Esophagus squamous epithelium (tissue), 5 donors: Measurements from ENCODE around the gene TMEM161A. TPM values are rescaled to one million over a fixed set of nuclear protein-coding genes. Genes with fewer than 3 reads are reported as not detected.

Experiments used
- DNase-seq: peaks from one replicate; lab custom pipeline; 2025; lab: John Stamatoyannopoulos, UW
- H3K27ac ChIP-seq, 4 donors: fragments of 200-600 bp; sonication (generic); one replicate each; pipeline ENCODE4 v1.5.1; 2016 to 2019; ENCODE audit warnings: mild to moderate bottlenecking in 1 of 4
- H3K27me3 ChIP-seq, 4 donors: fragments of 200-600 bp; sonication (generic); 1 replicate in 3 of 4; 2 replicates in 1 of 4; pipeline versions ENCODE4 v1.5.1 to v1.6.0; 2017 to 2021; ENCODE audit warnings: antibody characterized with exemption in 1 of 4
- H3K36me3 ChIP-seq, 3 donors: fragments of 200-600 bp; sonication (generic); one replicate each; pipeline ENCODE4 v1.5.1; 2016 to 2019
- H3K4me1 ChIP-seq, 3 donors: fragments of 200-600 bp; sonication (generic); one replicate each; pipeline ENCODE4 v1.5.1; 2017 to 2019
- H3K4me3 ChIP-seq, 4 donors: fragments of 200-600 bp; sonication (generic); 1 replicate in 3 of 4; 2 replicates in 1 of 4; pipeline ENCODE4 v1.5.1; 2016 to 2019; ENCODE audit warnings: mild to moderate bottlenecking in 2 of 4, moderate library complexity in 1 of 4
- H3K9me3 ChIP-seq, 3 donors: fragments of 200-600 bp; sonication (generic); one replicate each; pipeline ENCODE4 v1.5.1; 2016 to 2019
- CTCF ChIP-seq, 6 experiments: fragments of 450-650 bp in 4 of 6; fragments of 200-600 bp in 2 of 6; sonication (generic) in 2 of 6; IDR thresholded peaks; one replicate each; pipeline ENCODE4 v1.5.1; 2016 to 2019; ENCODE audit warnings: antibody characterized with exemption in 6 of 6, mild to moderate bottlenecking in 4 of 6, moderate library complexity in 4 of 6
- POLR2A ChIP-seq, 4 donors: fragments of 450-650 bp; IDR thresholded peaks; one replicate each; pipeline ENCODE4 v1.6.1; 2017; ENCODE audit warnings: antibody characterized with exemption in 4 of 4, mild to moderate bottlenecking in 4 of 4, moderate library complexity in 3 of 4
- WGBS, 2 donors: methylation state at CpG; one replicate each; pipeline ENCODE4 v1.1.5; 2018; 5-methylcytosine and 5-hydroxymethylcytosine counted together
- intact Hi-C: fragments of 100-400 bp; cut with DNase I; formaldehyde crosslinking; loops from one replicate; pipeline ENCODE4 v1.15.0; 2022
- total RNA-seq, 4 donors: library from RNA; depleted of rRNA; stranded (reverse); fragments of >200 nt; gene quantifications; one replicate each; pipeline ENCODE4 v1.1.0, GENCODE V29; 2016
- donor health status: DM: yes; HTN: yes; CAD: no.

The TMEM161A gene
- total RNA-seq, 4 donors from 2014 or later, result 11.0 to 30.3 (median 15.5) TPM

- 25% methylated on average over 8 of the region's 56 CpGs; no CpG with 5 or more reads in 1 of the 2 donors for WGBS, 2 donors
- peak in 1 of 4 donors; percentile 57 for TF ChIP-seq POLR2A (IDR thresholded peaks at IDR 0.05)
- TF ChIP-seq CTCF (IDR thresholded peaks at IDR 0.05), result no peak
- Histone ChIP-seq H3K9me3 (no peaks in the 10 kb centered on the region), H3K36me3 (no peaks in the 10 kb centered on the region), H3K27ac (no peak within 1 kb of the TSS), H3K27me3 (no peaks in the 10 kb centered on the region), H3K4me1 (peaks cover 0 to 16% (median 13%) of the 10 kb centered on the region in 3 donors), H3K4me3 (peak within 1 kb of the TSS in 3 of 4 donors; percentile 15 to 58 (median 27))
- DNase-seq, result peak; percentile 45
- intact Hi-C loops, result no loop called here
Observed at GRCh38 chr19:19170053-19170872, 32.0 kb upstream of the TMEM161A start, which contains the start of gene MEF2B. TSS of gene MEF2B (minus strand) at chr19:19170263. CDS start at chr19:19150735, 19,528 bp downstream.

DNA sequence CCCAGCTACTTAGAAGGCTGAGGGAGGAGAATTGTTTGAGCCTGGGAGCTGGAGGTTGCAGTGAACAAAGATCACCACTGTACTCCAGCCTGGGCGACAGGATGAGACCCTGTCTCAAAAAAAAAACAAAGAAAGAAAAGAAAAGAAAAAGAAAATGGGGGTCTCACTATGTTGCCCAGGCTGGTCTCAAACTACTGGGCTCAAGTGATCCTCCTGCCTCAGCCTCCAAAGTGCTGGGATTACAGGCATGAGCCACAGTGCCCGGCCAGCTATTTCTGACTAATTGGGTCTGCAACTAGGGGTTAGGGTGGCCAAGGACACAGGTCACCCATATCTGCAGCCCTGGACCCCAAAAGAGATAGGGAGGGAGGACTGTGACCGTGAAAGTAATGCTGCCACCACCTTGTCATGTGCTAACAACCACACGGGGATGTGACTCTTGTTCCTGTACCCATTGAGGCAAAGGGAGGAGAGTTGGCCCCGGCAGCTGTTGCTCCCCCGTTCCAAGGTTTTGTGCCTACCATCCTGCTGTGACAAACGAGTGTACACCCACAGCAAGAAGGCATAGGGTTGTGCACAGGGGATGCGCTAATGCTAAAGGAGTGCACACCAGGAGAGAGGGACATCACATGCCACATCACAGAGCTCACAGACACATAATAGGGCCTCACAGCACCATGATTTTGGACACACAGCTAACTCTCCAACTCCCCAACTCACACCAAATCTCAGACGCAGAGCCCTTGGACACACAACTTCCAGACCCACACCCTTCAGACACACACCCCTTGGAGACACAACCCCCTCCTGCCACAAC, 31.2 kb upstream of the TMEM161A start:
- Histone ChIP-seq H3K36me3 (no peaks in the 10 kb centered on the region), H3K4me1 (peaks cover 0 to 16% (median 13%) of the 10 kb centered on the region in 3 donors), H3K9me3 (no peaks in the 10 kb centered on the region), H3K27ac (no peak overlapping the region), H3K4me3 (peak overlapping the region in 3 of 4 donors; percentile 15 to 58 (median 27)), H3K27me3 (no peaks in the 10 kb centered on the region)
- intact Hi-C loops, result no loop called here
- DNase-seq, result no peak
- 78 to 83% methylated on average over 1 to 8 of the region's 9 CpGs for WGBS, 2 donors
- no peak for TF ChIP-seq POLR2A (IDR thresholded peaks at IDR 0.05)
- no peak for TF ChIP-seq CTCF (IDR thresholded peaks at IDR 0.05)

DNA sequence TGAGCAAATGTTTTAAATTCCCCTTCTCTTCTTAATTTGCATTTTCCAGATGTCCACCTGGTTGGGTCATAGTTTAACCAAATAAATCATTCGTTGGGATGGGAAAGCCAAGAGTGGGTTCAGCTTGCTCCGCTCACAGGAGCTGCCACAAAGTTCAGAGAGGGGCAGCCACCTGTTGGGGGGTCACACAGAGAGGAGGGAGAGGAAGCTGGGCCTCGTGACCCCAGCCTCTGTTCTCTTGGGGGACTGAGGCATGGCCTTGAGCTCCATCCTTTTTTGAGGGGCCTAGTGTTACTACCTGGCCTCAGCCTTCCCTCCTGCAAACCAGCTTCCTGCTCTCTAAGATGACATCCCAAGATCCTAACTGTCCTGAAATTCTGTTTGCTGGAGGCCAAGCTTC, 29.3 kb upstream of the TMEM161A start:
- Histone ChIP-seq H3K4me1 (peaks cover 0 to 16% (median 13%) of the 10 kb centered on the region in 3 donors), H3K36me3 (no peaks in the 10 kb centered on the region), H3K4me3 (no peak overlapping the region), H3K27me3 (no peaks in the 10 kb centered on the region), H3K27ac (no peak overlapping the region), H3K9me3 (no peaks in the 10 kb centered on the region)
- intact Hi-C loops, result no loop called here
- TF ChIP-seq CTCF (IDR thresholded peaks at IDR 0.05) (no peak), POLR2A (IDR thresholded peaks at IDR 0.05) (no peak)
- no peak for DNase-seq
- WGBS, 2 donors, result 67 to 87% methylated on average over 2 to 3 of the region's 3 CpGs

- Histone ChIP-seq H3K27me3 (no peaks in the 10 kb centered on the region), H3K4me1 (peaks cover 0 to 10% (median 8%) of the 10 kb centered on the region in 3 donors), H3K27ac (no peak overlapping the region), H3K9me3 (no peaks in the 10 kb centered on the region), H3K36me3 (no peaks in the 10 kb centered on the region), H3K4me3 (no peak overlapping the region)
- DNase-seq, result no peak
- TF ChIP-seq CTCF (IDR thresholded peaks at IDR 0.05), result no peak
- WGBS, 2 donors, result 100% methylated on average over 1 of the region's 1 CpG
- intact Hi-C loops, result no loop called here
Observed at GRCh38 chr19:19165396-19165795, 27.1 kb upstream of the TMEM161A start.
